22Rv1 (cell line): Measurements from ENCODE around the gene CD101.

Experiments used
- H3K27ac ChIP-seq: fragments of 450-650 bp; 2 replicates; pipeline ENCODE4 v1.5.1; 2017
- ZFX ChIP-seq: fragments of 450-650 bp; IDR thresholded peaks from 2 replicates; pipeline ENCODE4 v1.6.1; 2017; ENCODE audit warnings: antibody characterized with exemption, borderline replicate concordance
- TF ChIP-seq, protein P1 (sequence below): fragments of 450-650 bp; IDR thresholded peaks from 2 replicates; pipeline ENCODE4 v1.5.1; 2017; ENCODE audit warnings: mild to moderate bottlenecking

CD101 gene

GRCh38 chr1:117036018-117036461 is 34.5 kb downstream of the CD101 start:
- no peak overlapping the region for H3K27ac ChIP-seq
- TF ChIP-seq, protein P1, sequence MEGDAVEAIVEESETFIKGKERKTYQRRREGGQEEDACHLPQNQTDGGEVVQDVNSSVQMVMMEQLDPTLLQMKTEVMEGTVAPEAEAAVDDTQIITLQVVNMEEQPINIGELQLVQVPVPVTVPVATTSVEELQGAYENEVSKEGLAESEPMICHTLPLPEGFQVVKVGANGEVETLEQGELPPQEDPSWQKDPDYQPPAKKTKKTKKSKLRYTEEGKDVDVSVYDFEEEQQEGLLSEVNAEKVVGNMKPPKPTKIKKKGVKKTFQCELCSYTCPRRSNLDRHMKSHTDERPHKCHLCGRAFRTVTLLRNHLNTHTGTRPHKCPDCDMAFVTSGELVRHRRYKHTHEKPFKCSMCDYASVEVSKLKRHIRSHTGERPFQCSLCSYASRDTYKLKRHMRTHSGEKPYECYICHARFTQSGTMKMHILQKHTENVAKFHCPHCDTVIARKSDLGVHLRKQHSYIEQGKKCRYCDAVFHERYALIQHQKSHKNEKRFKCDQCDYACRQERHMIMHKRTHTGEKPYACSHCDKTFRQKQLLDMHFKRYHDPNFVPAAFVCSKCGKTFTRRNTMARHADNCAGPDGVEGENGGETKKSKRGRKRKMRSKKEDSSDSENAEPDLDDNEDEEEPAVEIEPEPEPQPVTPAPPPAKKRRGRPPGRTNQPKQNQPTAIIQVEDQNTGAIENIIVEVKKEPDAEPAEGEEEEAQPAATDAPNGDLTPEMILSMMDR, result no peak

- H3K27ac ChIP-seq, result no peak overlapping the region
- TF ChIP-seq, protein P1, result no peak
- no peak for TF ChIP-seq ZFX
Observed at GRCh38 chr1:117037802-117038201, 36.2 kb downstream of the CD101 start.

DNA sequence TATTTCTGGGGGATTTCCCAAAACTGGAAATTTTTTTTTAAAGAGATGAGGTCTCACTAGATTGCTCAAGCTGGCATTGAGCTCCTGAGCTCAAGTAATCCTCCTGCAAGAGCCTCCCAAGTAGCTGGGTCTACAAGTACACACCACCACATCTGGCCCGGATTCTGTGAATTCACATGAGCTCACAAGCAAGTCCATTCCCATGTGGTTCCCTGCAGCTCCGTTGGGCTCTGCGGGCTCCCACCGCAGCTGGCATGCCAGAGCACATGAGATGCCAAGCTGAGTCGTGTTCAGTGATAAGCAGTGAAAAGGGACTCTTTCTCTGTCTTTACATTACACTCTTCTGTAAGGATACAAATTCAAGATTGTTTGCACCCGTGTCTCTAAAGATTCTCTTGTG is 36.7 kb downstream of the CD101 start:
- no peak overlapping the region for H3K27ac ChIP-seq
- no peak for TF ChIP-seq ZFX
- TF ChIP-seq, protein P1, result no peak

DNA sequence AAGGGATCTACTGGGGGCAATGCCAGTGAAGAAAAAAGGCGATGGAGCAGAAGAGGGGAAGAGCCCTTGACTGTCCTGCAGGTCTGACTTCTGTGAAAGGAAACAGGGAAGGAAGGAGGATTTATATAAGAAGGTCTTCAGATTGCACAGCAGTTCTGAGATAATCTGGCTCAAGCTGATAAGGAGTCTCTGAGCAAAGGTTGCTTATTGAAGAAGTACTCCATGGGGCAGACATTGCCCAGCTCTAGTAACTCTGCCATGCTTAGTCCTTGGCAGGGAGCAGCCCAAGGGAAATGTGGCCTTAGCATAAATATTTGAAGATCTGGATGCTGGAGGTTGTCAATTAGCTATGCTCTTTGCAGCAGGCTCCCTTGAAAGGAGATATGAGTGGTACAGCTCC is 42.7 kb downstream of the CD101 start:
- no peak overlapping the region for H3K27ac ChIP-seq
- TF ChIP-seq, protein P1, result no peak
- TF ChIP-seq ZFX, result no peak

GRCh38 chr1:117045644-117046043 is 44.1 kb downstream of the CD101 start:
- no peak overlapping the region for H3K27ac ChIP-seq
- no peak for TF ChIP-seq ZFX
- TF ChIP-seq, protein P1, result no peak

- TF ChIP-seq ZFX, result no peak
- TF ChIP-seq, protein P1, result no peak
- H3K27ac ChIP-seq, result no peak overlapping the region
Observed at GRCh38 chr1:117046781-117047180, 45.2 kb downstream of the CD101 start.

GRCh38 chr1:117047271-117047670 is 45.7 kb downstream of the CD101 start:
- no peak overlapping the region for H3K27ac ChIP-seq

More at GRCh38 chr1:117047271-117047670, 45.7 kb downstream of the CD101 start:
- no peak for TF ChIP-seq ZFX
- TF ChIP-seq, protein P1, result no peak
